Mucosa of gallbladder (tissue), 1 donor: ENCODE results near the gene LOXL3. TPM values are rescaled to one million over a fixed set of nuclear protein-coding genes. Genes with fewer than 3 reads are reported as not detected.

Experiments used
- DNase-seq: peaks from one replicate; pipeline ENCODE4 v3.0.0-alpha.2; 2020; ENCODE audit warnings: low spot score
- total RNA-seq: library from RNA; stranded (reverse); gene quantifications from one replicate; pipeline ENCODE4 v1.2.1, GENCODE V29; 2021
- donor health status: DM: no; HTN: no; CAD: no.

Gene LOXL3
- total RNA-seq, 1 donor from 2014 or later = 15.9 TPM

- DNase-seq = no peak
Measured at GRCh38 chr2:74528600-74529356, 25.0 kb downstream of the LOXL3 start.

DNA sequence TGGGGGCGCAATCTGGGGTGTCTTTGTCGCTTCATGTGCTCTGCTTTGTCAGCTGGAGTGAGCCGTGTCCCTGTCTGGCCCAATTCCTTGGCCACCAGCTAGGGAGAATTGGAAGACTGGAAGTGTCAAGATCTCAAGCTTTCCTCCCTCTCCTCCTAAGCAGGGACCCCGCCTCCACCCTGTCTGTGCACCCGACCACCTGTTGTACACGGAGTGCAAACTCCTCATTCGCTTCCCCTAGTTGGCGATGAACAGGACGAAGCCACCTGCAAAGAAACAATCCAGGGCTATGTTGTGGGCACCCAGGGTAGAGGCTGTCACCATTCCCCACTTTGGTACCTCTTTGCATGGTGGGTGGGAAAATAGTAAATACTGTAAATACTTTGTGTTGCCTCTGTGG, 26.0 kb downstream of the LOXL3 start:
- no peak for DNase-seq

DNA sequence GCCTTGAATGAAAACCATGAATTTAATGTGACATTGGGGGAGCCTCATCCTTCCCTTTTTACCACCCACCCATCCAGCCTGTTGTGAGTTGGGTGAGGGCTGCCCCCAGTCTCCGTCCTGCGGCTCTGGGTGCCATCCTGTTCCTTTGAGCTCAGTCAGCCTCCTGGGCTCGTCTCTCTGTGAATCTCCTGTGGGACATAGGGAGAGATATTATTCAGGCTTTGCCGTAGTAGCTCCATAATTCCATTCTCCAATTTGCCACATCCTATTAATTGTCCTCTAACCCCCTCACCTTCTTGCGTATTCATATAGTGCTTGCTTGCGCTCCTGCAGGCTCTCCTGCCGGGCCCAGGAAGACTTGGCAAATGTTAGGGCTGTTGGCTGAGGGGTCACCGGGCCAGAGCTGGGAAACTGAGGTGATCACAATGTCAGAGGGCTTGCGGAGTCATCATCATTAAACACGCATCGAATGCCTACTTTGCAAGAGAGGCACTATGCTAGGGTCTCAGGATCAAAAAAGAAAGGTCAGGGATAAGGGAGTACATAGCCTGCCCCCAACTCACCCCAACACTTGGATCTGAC, 27.0 kb downstream of the LOXL3 start:
- no peak for DNase-seq

DNA sequence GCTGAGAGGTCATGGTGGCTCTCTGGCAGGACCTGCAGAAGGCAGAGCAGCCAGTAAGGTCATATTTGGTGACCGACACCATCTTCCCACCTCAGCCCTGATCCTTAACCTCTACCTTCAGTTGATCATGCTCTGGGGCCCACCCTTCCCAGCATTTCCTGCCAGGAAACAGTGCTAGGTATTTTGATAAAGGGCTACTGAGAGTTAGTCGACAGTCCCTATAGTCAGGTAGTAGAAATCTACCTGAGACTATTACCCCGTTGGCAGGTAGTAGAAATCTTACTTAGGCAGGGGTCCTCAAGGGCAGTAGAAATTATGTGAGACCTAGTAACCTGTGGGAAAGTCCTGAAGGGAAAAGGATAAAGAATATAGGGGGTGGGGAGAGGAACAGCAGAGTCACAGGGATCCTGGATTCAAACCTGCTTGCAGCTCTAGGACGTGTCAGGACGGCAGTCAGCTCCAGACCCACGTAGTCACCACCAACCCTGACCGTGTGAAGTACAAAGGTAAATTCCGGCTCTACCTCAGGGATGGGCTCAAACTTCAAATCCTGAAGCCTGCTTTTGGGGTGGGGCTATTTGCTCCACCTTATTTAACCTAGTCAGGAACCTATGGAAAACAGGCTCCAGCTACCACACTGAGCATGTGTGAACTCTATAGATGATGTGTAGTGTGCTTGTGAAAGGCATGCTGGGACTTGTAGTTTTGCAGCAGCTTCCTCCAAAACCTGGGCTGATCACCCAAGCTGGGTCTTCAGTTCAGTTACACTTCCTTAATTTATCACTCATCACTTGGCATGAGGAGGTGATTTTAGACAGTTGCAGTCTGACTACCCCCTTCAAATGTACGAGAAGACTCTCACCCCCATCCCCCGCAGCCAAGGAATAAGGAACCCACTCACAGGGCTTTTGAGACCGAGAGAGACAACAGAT, 27.8 kb downstream of the LOXL3 start, which contains the start of gene DQX1:
Gene DQX1, minus strand, starts transcription at position 515 of the 932 bp plus-strand sequence. Its CDS starts 502 bp downstream, at position 13.
- no peak for DNase-seq

GRCh38 chr2:74524955-74525716, 28.6 kb downstream of the LOXL3 start:
- DNase-seq = no peak

GRCh38 chr2:74524005-74524404, 29.7 kb downstream of the LOXL3 start:
- DNase-seq = no peak

DNA sequence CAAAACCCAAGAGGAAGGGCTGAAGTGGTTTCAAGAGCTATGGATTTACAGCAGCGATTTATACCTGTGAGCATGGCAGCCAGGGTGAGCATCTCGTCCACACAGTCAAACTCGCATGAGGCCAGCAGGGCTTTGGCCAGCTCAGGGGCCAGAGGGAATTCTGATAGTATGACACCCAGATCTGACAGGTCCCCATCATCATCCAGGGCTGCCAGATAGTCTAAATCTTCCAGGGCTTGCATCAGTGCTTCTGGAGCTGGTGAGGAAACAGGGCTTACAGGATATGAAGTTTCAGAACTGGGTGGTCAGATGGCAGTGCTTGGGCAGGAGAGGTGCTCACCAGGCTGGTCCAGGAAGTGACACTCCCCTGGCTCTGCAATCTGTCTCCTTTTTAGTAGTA, 31.2 kb downstream of the LOXL3 start:
- no peak for DNase-seq

GRCh38 chr2:74516650-74517049, 37.1 kb downstream of the LOXL3 start:
- DNase-seq = no peak

DNA sequence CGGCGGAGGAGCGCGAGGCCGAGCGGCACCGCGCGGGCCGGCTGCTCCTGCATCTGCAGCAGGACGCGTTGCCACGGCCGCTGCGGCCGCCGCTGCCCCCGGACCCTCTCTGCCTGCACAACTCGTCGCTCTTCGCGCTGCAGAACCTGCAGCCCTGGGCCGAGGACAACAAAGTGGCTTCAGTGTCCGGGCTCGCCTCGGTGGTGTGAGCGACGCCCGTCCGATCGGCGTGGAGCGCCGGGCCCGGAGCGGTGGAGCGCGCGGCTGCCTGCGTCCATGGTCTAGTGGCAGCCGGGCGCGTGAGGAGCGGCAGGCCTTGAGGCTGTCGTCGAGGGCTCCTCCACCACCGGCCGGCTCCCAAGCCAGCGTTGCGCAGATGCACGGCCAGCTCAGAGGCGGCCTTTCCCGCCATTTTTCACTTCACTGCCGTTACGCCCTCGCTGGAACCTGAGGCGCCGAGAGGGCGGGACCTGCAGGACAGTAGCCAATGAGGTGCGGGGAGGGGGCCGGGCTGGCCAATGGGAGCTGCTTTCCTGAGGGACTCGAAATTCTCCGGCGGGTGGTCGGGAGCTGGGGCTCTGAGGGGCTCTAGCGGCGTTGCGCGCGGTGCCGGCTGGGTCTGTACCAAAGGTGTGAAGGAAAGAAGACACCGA, 37.6 kb downstream of the LOXL3 start:
- DNase-seq = peak; percentile 67

GRCh38 chr2:74515271-74515980, 38.3 kb downstream of the LOXL3 start:
- no peak for DNase-seq

DNA sequence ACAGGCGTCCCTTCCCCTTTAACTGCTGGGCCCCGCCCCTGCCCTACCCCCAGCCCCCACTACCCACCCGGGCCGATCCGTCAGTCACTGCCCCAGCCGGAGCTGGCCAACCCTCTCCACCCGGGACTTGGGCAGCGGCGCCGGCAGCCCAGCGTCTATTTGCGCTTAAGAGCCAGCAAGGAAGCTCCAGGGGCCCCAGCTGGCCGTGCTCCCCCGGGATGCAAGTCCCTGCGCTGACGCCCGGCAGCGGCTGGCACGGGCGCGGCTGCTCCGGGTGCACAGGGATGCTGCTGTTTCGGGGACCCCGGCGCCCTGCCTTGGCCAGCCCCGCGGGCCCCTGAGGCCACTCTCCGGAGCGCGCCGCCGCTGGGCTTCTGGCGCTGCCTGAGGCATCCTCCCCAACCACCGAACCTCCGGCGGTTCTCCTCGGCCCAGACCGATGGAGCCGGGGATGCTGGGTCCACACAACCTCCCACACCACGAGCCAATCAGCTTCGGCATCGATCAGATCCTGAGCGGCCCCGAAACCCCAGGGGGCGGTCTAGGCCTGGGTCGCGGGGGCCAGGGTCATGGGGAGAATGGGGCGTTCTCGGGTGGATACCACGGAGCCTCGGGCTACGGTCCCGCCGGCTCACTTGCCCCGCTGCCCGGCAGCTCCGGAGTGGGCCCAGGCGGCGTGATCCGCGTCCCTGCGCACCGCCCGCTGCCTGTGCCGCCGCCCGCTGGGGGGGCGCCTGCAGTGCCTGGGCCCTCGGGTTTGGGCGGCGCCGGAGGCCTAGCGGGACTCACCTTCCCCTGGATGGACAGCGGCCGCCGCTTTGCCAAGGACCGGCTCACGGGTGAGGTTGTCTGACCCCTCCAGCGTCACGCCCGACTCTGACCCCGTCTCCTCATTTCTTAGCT, 39.1 kb downstream of the LOXL3 start, which contains the start of gene TLX2:
Gene TLX2, plus strand, starts transcription at position 83 of the 903 bp plus-strand sequence. Its CDS starts 357 bp downstream, at position 440.
- DNase-seq = no peak

- no peak for DNase-seq
Measured at GRCh38 chr2:74513605-74514367, 40.0 kb downstream of the LOXL3 start.

DNA sequence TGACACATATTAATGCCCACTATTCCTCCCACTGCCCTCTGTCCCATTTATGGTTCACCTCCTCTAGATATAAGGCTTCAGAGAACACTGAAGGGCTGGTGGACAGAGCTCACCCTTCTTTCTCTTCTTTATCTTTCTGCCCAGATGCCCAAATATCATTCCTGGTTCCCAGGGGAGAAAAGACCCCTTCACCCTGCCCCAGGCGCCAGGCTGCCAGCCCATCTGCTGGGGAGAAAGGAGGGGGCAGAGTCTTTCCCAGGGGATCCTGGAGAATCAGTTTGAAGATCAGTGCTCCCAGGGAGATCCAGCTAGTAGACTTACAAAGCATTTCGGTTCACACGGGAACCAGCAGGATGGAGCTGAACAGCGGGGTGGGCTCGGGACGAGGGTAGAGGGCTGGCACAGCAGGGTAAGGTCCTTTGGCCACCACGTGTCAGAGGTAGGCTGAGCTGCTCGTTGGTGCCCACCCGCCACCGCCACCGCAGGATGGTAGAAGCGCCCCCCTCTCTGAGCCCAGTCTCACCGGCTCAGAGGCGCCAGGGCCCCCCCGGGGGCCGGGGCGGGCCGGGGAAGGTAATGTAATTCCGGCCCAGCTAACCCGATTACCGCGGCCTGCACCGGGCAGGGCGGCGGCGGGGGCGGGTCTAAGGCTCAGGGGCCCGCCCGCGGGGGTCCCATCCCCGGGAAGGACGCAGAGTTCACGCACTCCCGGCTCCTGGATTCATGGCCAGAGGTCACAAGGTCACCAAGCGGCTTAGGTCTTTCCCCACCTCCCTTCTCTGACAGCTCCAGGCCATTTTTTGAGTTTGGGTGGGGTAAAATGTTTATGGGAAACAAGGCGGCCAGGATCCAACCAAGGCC, 40.8 kb downstream of the LOXL3 start:
- DNase-seq = no peak

DNA sequence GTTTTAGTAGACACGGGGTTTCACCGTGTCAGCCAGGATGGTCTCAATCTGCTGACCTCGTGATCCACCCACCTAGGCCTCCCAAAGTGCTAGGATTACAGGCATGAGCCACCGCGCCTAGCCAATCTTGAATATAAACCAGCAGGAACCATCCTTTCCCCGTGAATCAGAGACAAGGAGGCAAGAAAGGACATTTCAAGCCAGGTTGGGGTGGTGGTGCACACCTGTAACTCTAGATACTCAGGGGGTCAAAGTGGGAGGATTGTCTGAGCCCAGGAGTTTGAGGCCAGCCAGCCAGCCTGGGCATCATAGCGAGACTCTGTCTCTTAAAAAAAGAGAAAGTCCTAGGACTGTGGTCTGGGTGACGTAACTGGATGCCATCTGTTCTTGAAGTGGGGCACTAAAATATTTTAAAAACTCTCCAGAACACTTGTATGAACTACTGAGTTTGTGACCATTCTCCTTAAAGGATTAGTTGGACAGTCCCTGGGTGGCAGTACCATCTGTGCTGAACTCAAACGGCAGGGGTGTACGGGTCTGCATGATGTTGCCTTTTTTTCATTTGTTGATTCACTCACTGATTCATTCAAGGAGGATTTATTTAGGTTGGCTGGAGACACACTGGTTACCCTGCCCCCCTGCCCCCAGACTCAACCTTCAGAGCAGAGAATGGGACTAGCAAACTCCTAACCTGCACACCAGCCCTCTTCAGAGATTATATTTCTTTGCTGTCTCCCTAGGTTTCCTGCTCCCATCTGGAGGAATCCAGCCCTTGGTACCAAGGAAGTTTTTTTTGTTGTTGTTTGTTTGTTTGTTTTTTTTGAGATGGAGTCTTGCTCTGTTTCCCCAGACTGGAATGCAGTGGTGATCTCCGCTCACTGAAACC, 42.4 kb downstream of the LOXL3 start:
- DNase-seq = no peak

- DNase-seq = no peak
Measured at GRCh38 chr2:74510272-74510671, 43.5 kb downstream of the LOXL3 start.

- DNase-seq = no peak
Measured at GRCh38 chr2:74507926-74508520, 45.7 kb downstream of the LOXL3 start.
